Measurements from ENCODE around the gene PNMT.

GRCh38 chr17:39624313-39624712 is 43.9 kb upstream of the PNMT start:
- no peak for TF ChIP-seq CHD2 (IDR thresholded peaks at IDR 0.05; ENCODE audit: low read length, partially characterized antibody)
- TF ChIP-seq, protein P1, sequence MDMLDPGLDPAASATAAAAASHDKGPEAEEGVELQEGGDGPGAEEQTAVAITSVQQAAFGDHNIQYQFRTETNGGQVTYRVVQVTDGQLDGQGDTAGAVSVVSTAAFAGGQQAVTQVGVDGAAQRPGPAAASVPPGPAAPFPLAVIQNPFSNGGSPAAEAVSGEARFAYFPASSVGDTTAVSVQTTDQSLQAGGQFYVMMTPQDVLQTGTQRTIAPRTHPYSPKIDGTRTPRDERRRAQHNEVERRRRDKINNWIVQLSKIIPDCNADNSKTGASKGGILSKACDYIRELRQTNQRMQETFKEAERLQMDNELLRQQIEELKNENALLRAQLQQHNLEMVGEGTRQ (IDR thresholded peaks at IDR 0.05; ENCODE audit: borderline replicate concordance, low read depth, low read length): no peak
- TF ChIP-seq RAD21 (IDR thresholded peaks at IDR 0.05; ENCODE audit: low read length): no peak
- TF ChIP-seq CTCF (IDR thresholded peaks at IDR 0.05): no peak
- no peak for TF ChIP-seq EP300 (IDR thresholded peaks at IDR 0.05; ENCODE audit: borderline replicate concordance in 1 of 2, low read depth in 1 of 2, low read length in 1 of 2)
- TF ChIP-seq POLR2AphosphoS5 (IDR thresholded peaks at IDR 0.05; ENCODE audit: low read depth, low read length): no peak
